GM21786 (cell line): ENCODE measurements around the gene STAB2.
"Not testable (repeated sequence)": the region's sequence is repeated elsewhere in the genome, so short reads cannot be mapped to it uniquely, and the experiment has no call there.

Source experiments
- ATAC-seq: cut with Tn5 transposase; IDR thresholded peaks from one replicate; pipeline ENCODE4 v1.9.1; 2021; ENCODE audit not compliant: unreplicated experiment

Gene STAB2

DNA sequence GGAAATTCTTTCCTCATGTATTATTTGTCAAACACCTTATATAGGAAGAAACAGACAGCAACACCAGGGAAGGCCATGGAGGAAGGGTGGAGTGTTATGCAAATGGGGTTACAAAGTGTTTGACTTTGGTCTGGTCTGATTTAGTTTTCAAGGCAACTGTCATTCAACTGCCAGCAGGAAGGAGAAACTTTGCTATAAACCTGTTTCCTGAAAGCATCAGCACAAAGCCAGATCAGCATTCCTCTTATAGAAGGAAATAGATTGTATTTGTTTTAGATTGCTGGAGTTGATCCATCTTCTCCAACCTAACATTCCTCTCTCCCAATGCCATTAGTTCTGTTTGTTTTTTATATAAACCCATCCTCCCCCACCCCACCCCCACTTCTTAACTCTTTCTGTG is 65.7 kb downstream of the STAB2 start:
- ATAC-seq = no peak

DNA sequence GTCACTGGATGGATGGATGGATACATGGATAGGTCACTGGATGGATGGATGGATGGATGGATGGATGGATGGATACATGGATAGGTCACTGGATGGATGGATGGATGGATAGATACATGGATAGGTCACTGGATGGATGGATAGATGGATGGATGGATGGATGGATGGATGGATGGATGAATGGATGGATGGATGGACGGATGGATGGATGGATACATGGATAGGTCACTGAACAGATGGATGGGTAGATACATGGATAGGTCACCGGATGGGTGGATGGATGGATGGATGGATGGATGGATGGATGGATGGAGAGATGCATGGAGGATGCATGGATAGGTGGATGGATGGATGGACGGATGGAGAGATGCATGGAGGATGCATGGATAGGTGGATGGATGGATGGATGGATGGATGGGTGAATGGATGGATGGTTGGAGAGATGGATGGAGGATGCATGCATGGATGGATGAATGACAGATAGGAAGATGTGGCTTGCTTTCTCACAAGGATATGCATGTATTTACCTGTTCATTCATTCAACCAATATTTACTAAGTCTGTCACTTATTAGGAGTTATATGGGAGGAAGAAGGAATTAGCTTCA is 66.6 kb downstream of the STAB2 start:
- ATAC-seq = not testable (repeated sequence)

DNA sequence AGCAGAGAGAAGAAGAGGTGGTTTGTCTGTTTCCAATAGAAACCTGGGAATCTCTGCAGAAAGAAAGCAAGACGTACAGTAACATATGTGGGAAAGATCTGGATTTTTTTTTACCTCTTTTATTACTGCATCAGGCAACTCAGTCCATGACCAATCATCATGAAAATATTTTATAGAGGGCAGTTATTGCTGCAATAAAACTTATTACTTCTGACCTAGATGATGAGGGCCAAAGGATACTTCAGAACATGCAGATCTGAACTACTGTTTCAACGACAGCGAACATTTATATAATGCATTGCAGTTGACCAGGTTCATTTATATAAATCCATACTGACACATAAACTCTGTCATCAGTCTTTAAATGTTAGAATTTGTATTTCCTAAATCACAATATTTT is 67.7 kb downstream of the STAB2 start:
- ATAC-seq = no peak

DNA sequence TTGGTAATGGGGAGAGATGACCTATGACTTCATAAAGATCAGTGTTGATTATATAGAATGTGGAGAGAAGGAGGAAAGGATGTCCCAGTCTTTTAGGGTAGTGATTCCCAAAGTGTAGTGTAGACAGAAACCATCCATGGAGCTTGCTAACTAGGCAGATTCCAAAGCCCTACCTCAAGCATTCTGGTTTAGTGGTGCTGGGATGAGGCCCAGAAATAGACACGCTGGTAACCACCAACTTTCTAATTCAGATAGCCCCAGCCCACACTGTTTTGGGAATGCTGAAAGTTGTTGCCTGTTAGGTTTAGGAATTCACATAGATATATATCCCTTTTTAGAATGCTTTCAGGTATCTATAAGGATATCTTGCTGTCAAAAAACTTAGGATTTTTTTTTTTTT is 69.2 kb downstream of the STAB2 start:
- no peak for ATAC-seq

DNA sequence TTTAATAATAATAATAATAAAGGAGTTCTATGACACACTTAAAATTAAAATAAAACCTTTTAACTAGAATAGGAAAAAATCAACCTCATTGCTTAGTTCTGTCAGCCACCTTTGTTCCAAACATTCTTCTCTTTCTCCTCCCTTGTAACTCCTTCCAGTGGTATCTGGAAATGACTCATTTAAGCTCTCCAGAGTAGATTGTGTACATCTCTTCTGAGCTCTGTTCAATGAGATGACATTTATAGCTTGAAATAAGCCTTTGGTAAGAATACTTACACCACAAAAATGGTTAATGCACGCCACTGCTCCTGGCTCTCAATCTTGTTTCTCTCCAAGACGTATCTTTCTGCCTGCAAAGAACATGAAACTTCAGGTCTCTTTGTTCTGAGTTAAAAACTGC is 70.3 kb downstream of the STAB2 start:
- no peak for ATAC-seq

DNA sequence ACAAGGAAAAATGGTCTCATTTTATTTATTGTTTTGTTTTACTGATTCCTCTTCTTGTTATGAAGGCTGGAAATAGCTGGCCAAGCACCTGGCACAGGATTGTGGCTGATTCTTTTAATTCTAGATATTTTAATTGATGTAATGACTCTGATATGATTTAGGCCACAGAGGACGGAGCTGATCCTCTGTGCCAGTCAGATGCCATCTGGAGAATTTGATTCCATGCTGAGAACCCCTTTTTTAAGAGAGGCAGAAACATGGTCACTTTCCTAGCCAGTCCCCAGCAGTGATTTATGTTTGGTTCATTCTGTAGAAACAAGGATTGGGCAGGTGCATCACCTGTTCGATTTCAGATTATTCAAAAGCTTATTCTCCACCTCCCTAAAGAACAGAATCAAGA is 77.6 kb downstream of the STAB2 start:
- no peak for ATAC-seq

DNA sequence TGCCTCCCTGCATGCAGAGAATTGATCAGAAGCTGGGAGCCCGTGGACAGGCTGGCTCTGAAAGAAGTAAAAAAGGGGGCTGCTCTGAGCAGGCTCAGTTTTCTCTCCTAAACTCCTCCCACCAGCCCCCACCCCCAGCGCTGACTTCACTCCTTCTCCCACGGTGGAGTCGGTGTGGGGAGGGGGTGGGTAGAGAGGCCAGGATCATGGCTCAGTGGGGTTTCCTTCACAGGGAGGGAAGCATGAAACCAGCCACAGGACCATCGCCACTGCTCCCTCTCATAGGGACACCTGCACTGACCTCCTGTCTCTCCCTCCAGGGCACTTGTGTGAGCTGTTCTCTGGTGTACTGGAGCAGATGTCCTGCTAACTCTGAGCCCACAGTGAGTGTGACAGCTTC is 78.9 kb downstream of the STAB2 start:
- no peak for ATAC-seq

DNA sequence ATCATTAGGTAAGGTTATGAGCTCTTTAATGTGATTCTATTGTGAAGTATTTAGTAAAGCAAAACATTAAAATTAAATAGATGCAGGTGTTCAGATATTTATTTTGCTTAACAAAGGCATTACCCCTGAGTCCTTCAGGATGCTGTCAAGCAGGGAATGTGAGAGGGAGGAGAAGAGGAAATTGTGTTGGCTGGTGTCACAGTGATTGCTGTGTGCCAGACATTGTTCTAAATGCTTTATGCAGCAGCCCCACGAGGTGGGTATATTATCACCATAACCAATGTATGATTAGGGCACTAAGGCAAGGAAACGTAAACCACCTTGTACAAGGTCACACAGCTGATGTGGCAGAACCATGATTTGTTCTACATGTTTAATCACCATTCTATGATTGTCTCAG is 80.1 kb downstream of the STAB2 start:
- ATAC-seq = no peak

DNA sequence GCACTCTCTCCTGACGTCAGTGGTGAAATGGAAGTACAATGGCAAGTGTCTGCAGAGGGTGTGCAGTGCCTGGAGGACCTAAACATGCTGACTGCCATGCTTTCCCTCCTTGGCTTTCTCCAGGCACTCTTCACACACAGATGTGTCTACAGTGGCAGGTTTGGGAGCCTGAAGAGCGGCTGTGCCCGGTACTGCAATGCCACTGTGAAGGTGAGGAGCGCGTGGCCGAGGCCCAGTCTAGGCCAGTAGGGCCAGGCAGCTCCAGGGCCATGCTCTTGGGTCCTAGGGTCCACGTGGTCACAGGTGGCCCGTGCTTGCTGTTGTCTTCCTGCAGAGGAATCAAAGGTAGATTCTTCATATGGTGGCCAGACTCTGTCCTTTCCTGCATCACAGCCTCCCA is 81.4 kb downstream of the STAB2 start:
- ATAC-seq = no peak

DNA sequence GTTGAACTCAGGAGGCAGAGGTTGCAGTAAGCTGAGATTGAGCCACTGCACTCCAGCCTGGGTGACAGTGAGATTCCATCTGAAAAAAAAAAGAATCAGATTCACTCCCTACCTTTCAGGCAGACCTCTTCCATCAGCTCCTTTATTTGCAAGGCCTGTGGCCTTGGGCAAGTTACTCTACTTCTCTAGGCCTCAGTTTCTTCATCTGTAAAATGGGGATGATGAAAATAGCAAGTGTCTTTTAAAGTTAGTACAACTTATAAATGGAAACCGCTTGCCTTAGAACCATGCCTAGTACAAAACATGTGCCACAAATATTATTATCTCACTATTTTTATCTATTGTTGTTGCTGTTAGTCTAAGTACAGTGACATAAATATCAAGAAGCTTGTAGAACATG is 84.3 kb downstream of the STAB2 start:
- no peak for ATAC-seq

DNA sequence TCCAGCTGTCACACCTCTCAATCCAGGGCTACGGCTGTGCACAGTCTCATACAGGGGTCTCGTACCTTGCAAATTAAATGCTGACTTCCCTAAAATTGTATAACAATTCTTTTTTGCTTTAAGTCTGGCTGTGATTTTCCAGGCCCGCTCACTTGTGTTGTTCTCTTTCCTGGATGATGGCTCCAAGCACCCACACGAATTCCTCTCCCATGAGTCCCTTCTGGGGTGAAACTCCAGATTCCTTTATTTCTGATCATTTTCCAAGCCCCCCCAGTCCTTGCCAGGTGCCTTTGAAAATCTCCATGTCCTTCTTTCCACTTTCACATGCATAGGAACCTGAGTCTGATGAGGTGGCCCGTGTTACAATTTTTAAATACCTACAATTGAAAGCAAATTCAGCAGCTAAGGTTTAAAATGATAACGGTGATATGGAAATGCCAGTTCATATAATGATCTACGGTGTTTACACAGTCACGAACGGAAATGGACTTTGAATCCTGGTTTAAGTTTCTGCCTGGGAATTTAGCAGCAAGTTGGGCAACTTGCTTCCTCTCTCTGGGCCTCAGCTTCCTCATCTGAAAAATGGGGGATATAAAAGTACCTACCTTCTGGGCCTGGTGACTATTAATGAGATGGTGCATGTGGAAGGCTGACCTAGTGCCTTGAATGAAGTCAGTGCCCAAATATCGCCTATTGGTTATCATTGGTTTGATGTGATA is 85.5 kb downstream of the STAB2 start:
- no peak for ATAC-seq

DNA sequence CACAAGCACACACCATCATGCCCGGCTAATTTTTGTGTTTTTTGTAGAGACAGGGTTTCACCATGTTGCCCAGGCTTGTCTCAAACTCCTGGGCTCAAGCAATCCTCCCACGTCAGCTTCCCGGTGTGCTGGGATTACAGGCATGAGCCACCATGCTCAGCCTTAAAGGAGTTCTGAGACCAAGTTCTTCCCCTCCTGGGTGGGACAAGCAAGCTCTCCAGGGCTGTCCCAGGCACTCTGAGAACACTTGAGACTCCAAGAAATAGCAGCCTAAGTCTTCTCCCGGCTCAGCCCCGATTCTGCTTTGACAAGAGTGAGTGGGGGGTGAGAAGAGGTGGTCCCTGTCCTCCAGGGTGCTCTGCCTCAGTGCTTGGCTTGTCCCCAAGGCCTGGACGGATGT is 86.4 kb downstream of the STAB2 start:
- ATAC-seq = no peak

DNA sequence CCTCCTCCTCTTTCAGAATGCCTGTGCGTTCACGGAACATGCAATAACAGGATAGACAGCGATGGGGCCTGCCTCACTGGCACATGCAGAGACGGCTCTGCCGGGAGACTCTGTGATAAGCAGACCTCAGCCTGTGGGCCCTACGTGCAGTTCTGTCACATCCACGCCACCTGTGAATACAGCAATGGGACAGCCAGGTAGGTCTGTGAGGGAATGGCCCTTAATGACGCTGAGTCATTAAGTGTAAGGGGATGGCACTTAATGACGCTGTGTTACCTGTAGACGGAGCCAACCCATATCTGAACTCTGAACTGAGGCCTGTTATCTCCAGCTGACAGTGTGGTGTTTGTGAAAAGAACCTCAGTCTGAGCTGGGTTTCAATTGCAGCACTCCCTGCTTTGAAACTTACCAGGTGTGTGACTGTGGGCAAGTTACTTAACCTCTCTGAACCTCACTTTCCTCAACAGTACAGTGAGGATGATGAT is 86.9 kb downstream of the STAB2 start:
- no peak for ATAC-seq

DNA sequence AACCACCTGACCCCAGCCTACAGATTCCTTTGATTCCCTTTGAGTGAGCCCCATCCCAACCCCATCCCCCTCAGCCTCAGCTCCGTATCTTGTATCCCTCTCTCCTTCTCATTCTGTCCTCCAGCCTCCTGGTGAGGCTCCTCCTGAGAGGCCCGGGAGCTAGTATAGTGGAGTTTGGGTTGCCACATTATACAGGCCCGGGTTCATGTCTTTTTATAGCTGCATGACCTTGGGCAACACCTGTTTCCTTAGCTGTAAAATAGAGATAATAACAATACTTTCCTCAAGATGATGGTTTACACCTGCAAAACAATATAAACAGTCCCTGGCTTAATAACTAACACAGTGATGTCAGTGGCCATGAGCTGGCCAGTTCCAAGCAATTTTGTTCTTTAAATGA is 89.8 kb downstream of the STAB2 start:
- ATAC-seq = no peak

DNA sequence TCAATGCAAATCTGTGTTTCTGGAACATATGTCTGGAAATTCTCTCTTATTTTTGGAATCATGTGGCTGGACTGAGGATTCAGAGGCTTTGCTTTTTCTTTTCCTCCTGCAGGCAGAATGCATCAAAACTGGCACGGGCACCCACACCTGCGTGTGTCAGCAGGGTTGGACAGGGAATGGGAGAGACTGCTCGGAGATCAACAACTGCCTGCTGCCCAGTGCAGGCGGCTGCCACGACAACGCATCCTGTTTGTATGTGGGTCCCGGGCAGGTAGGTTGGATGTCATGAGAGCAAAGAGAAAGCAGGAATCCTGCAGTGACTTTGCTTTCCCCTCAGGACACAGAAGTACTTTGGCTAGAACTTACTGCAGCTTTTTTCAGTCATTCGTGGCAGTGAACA is 90.3 kb downstream of the STAB2 start:
- no peak for ATAC-seq

DNA sequence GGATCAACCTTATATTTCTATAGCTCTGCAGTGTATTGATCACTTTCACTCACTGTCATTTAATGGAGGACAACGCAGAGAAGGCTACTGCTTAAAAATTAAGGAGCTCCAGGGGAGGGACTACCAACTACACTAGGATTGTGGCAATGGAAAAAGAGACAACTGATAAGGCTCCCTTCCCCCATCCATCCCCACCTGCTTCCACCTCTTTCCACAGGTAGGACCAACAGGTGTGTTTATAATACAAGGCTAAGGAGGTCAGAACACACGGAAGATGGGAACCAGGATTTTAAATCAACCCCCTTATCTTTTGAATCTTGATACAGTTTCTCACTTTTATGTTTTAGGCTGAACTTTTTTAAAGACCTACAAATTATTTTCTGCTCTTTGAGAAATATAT is 90.8 kb downstream of the STAB2 start:
- no peak for ATAC-seq

DNA sequence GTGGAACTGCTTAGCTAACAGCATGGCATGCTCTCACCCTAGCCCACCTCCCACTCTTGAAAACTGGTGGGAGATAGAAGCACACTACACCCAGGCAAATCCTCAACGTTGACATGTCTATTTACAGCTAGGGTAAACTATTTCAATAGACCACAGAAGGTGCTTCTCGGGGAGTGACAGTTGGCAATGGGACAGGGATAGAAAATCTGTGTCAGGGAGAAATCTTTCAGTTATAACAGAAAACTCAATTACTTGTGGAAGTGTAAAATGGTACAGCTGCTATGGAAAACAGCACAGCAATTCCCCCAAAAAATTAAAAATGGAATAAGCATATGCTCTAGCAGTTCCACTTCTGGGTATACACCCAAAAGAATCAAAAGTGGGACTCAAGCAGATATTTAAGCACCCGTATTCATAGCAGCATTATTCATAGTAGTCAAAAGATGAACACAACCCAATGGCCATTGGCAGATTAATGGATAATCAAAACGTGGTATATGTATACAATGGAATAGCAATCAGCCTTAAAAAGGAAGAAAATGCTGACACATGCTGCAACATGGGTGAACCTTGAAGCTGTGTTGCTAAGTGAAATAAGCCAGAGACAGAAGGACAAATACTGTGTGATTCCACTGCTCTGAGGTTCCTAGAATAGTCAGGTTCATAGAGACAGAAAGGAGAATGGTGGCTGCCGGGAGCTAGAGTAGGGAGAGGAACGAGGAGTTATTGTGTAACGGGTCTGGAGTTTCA is 92.5 kb downstream of the STAB2 start:
- ATAC-seq = no peak

DNA sequence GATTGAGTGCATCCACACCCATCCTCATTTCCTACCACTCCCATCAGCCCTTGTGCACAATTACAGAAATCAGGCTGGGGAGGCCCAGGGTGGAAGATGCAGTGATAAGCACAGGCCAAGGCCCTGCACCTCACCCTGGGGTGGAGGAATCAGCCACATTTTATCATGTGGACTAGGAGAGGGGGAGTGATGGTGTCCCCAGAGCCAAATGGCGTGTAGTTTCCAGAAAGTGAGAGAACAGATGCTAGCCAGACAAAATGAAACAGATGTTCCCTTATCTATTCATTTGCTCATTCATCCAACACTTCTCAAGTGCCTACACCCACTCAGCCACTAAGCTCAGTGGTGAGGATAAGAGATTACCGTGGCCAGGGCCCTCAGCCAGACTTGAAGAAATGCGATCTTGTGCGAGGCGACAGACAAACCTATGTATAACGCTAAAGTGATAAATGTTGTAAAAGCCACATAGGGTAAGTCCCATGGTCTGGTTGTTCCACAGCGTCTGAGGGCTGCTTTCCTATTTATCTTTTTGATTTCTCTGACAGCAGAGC is 93.6 kb downstream of the STAB2 start:
- no peak for ATAC-seq

DNA sequence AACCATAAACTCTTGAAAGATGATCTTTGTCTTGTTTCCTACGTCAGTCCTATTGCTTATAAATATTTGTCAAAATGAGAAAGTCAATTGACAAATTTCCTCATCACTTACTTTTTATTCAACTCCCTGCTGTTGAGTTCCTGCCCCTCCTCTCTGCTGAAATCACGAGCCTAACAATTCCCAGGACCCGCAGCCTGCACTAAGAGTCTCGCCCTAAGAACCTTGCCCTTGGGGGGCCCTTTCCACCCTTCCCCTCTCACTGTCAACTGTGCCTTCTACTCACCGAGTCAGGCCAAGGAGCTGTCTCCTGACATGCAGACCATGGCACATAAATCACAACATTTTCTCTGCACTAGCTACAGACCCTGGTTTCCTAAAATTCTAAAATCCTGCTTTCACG is 99.0 kb downstream of the STAB2 start:
- ATAC-seq = no peak

DNA sequence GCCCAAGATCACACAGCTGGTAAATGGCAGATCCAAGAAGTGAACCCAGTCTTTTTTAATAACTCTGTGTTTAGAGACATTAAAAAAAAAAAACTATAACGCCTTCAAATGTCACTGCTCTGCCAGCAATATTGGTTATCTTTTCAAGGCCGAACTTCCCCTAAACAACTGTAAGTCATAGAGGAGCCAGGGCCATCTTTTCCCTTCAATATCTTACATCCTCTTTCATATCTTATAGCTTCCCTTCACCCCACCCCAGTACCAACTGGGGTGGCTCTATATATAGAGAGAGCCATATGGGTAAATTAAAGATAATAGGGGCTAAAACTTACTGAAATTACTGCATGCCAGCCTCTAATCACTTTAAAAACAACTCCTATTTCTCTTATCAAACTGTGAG is 100.2 kb downstream of the STAB2 start:
- no peak for ATAC-seq

DNA sequence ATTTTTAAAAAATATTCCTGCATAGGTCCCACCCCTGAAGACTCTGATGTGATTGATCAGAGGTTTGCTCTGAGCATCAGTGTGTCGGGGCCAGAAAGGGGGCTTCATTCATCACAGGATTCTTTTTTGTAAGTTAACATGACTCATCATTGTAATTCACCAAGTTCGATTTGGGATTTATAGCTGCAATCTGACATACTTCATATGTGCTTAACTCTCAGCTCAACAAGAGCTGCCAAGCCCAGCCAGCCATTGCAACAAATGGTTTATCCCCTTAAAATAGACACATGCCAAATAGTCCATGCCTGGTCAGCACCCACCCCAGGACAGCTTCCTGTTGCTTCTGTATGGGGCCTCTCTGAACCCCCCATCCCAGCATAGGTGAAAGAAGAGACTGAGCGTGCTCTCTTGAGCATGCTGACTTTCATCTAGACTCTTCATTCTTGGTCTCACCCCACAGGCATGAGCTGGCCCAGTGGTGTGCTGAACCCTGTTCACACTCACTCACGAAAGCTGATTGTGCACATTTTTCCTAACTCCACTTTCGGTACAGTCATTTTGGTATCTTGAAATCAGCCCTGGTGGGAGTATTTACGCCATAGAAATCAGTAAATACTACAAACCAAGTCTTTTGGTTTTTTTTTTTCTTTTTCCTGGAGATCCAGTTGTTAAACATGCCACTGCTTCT is 101.4 kb downstream of the STAB2 start:
- no peak for ATAC-seq
